Esophagus squamous epithelium (tissue), 5 donors: Measurements from ENCODE around the gene ENTREP3. TPM values are rescaled to one million over a fixed set of nuclear protein-coding genes. Genes with fewer than 3 reads are reported as not detected.
"Not testable (repeated sequence)": the region's sequence is repeated elsewhere in the genome, so short reads cannot be mapped to it uniquely, and the experiment has no call there.

Experiments
- DNase-seq: peaks from one replicate; lab custom pipeline; 2025; lab: John Stamatoyannopoulos, UW
- H3K27ac ChIP-seq, 4 donors: fragments of 200-600 bp; sonication (generic); one replicate each; pipeline ENCODE4 v1.5.1; 2016 to 2019; ENCODE audit warnings: mild to moderate bottlenecking in 1 of 4
- H3K27me3 ChIP-seq, 4 donors: fragments of 200-600 bp; sonication (generic); 1 replicate in 3 of 4; 2 replicates in 1 of 4; pipeline versions ENCODE4 v1.5.1 to v1.6.0; 2017 to 2021; ENCODE audit warnings: antibody characterized with exemption in 1 of 4
- H3K36me3 ChIP-seq, 3 donors: fragments of 200-600 bp; sonication (generic); one replicate each; pipeline ENCODE4 v1.5.1; 2016 to 2019
- H3K4me1 ChIP-seq, 3 donors: fragments of 200-600 bp; sonication (generic); one replicate each; pipeline ENCODE4 v1.5.1; 2017 to 2019
- H3K4me3 ChIP-seq, 4 donors: fragments of 200-600 bp; sonication (generic); 1 replicate in 3 of 4; 2 replicates in 1 of 4; pipeline ENCODE4 v1.5.1; 2016 to 2019; ENCODE audit warnings: mild to moderate bottlenecking in 2 of 4, moderate library complexity in 1 of 4
- H3K9me3 ChIP-seq, 3 donors: fragments of 200-600 bp; sonication (generic); one replicate each; pipeline ENCODE4 v1.5.1; 2016 to 2019
- CTCF ChIP-seq, 6 experiments: fragments of 450-650 bp in 4 of 6; fragments of 200-600 bp in 2 of 6; sonication (generic) in 2 of 6; IDR thresholded peaks; one replicate each; pipeline ENCODE4 v1.5.1; 2016 to 2019; ENCODE audit warnings: antibody characterized with exemption in 6 of 6, mild to moderate bottlenecking in 4 of 6, moderate library complexity in 4 of 6
- POLR2A ChIP-seq, 4 donors: fragments of 450-650 bp; IDR thresholded peaks; one replicate each; pipeline ENCODE4 v1.6.1; 2017; ENCODE audit warnings: antibody characterized with exemption in 4 of 4, mild to moderate bottlenecking in 4 of 4, moderate library complexity in 3 of 4
- WGBS, 2 donors: methylation state at CpG; one replicate each; pipeline ENCODE4 v1.1.5; 2018; 5-methylcytosine and 5-hydroxymethylcytosine counted together
- intact Hi-C: fragments of 100-400 bp; cut with DNase I; formaldehyde crosslinking; loops from one replicate; pipeline ENCODE4 v1.15.0; 2022
- total RNA-seq, 4 donors: library from RNA; depleted of rRNA; stranded (reverse); fragments of >200 nt; gene quantifications; one replicate each; pipeline ENCODE4 v1.1.0, GENCODE V29; 2016
- donor health status: DM: yes; HTN: yes; CAD: no.

Gene ENTREP3
- total RNA-seq, 4 donors from 2014 or later = 10.5 to 27.9 (median 16.1) TPM

GRCh38 chr1:155223047-155223446 lies 32.2 kb downstream of the ENTREP3 start:
- no peaks in the 10 kb centered on the region for H3K36me3 ChIP-seq
- 58 to 64% methylated on average over 4 to 7 of the region's 7 CpGs for WGBS, 2 donors
- no peak for DNase-seq
- H3K4me1 ChIP-seq = peaks cover 14 to 55% (median 15%) of the 10 kb centered on the region in 3 donors
- TF ChIP-seq CTCF (IDR thresholded peaks at IDR 0.05) (no peak), POLR2A (IDR thresholded peaks at IDR 0.05) (no peak)
- H3K27ac ChIP-seq = no peak overlapping the region
- H3K4me3 ChIP-seq = no peak overlapping the region
- intact Hi-C loops = no loop called here
- no peaks in the 10 kb centered on the region for H3K27me3 ChIP-seq
- no peaks in the 10 kb centered on the region for H3K9me3 ChIP-seq

- intact Hi-C loops, H3K27me3 ChIP-seq, H3K36me3 ChIP-seq, DNase-seq, H3K9me3 ChIP-seq, H3K4me3 ChIP-seq: not testable (repeated sequence)
- WGBS, 2 donors = 68 to 75% methylated on average over 10 of the region's 10 CpGs
- H3K27ac ChIP-seq = peak overlapping the region; percentile 20 to 47 (median 42)
- peaks cover 2 to 35% (median 6%) of the 10 kb centered on the region in 3 donors for H3K4me1 ChIP-seq
Measured at GRCh38 chr1:155220211-155220965, 34.9 kb downstream of the ENTREP3 start.

GRCh38 chr1:155219592-155220031 lies 35.7 kb downstream of the ENTREP3 start:
- Histone ChIP-seq H3K27me3 (no peaks in the 10 kb centered on the region), H3K27ac (peak overlapping the region; percentile 20 to 47 (median 31)), H3K36me3 (peaks cover 0 to 16% (median 0%) of the 10 kb centered on the region in 3 donors), H3K4me1 (peaks cover 0 to 28% (median 2%) of the 10 kb centered on the region in 3 donors), H3K9me3 (no peaks in the 10 kb centered on the region), H3K4me3 (peak overlapping the region in 1 of 4 donors; percentile 14)
- DNase-seq = no peak
- no peak for TF ChIP-seq CTCF (IDR thresholded peaks at IDR 0.05)
- no peak for TF ChIP-seq POLR2A (IDR thresholded peaks at IDR 0.05)
- intact Hi-C loops = no loop called here
- WGBS, 2 donors = 22 to 25% methylated on average over 1 of the region's 1 CpG

- no peak for DNase-seq
- H3K27ac ChIP-seq = peak overlapping the region; percentile 16 to 47 (median 31)
- peak overlapping the region in 2 of 4 donors; percentile 1 to 14 for H3K4me3 ChIP-seq
Measured at GRCh38 chr1:155218854-155219591, 36.3 kb downstream of the ENTREP3 start.

DNA sequence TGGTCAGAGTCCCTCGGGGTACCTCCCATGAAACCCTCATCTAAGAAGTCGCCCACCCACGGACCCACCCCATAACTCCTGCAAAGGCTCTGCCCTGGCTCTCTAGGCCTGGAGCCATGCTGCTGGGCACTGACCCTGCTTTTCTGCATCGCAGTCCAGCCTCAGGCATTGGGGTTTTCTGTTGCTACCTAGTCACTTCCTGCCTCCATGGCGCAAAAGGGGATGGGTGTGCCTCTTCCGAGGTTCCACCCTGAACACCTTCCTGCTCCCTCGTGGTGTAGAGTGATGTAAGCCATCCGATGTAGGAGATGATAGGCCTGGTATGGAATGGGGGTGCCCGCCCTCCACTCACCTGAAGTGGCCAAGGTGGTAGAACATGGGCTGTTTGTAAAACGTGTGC lies 40.6 kb downstream of the ENTREP3 start:
- DNase-seq = not testable (repeated sequence)
- WGBS, 2 donors = no CpG with 5 or more reads among the region's 10 CpGs

More at GRCh38 chr1:155218854-155219591, 36.3 kb downstream of the ENTREP3 start:
- H3K36me3 ChIP-seq = peaks cover 0 to 18% (median 0%) of the 10 kb centered on the region in 3 donors
- TF ChIP-seq POLR2A (IDR thresholded peaks at IDR 0.05) (no peak), CTCF (IDR thresholded peaks at IDR 0.05) (no peak)
- no peaks in the 10 kb centered on the region for H3K27me3 ChIP-seq
- peaks cover 0 to 22% (median 1%) of the 10 kb centered on the region in 3 donors for H3K4me1 ChIP-seq
- 47% methylated on average over 7 of the region's 7 CpGs for WGBS, 2 donors
- intact Hi-C loops = no loop called here
- no peaks in the 10 kb centered on the region for H3K9me3 ChIP-seq

GRCh38 chr1:155212051-155212440 lies 43.2 kb downstream of the ENTREP3 start:
- H3K27me3 ChIP-seq, H3K4me3 ChIP-seq, DNase-seq, intact Hi-C loops, H3K9me3 ChIP-seq: not testable (repeated sequence)
- Histone ChIP-seq H3K4me1 (peaks cover 12 to 38% (median 21%) of the 10 kb centered on the region in 3 donors), H3K27ac (peak overlapping the region in 2 of 4 donors; percentile 25 to 34), H3K36me3 (peaks cover 0 to 40% (median 0%) of the 10 kb centered on the region in 3 donors)
- WGBS, 2 donors = 60% methylated on average over 1 of the region's 7 CpGs; no CpG with 5 or more reads in 1 of the 2 donors

More for the DNA sequence above, 40.6 kb downstream of the ENTREP3 start:
- H3K4me3 ChIP-seq, H3K27ac ChIP-seq, H3K9me3 ChIP-seq, intact Hi-C loops, H3K27me3 ChIP-seq: not testable (repeated sequence)
- Histone ChIP-seq H3K4me1 (peaks cover 0 to 25% (median 3%) of the 10 kb centered on the region in 3 donors), H3K36me3 (peaks cover 0 to 40% (median 0%) of the 10 kb centered on the region in 3 donors)

GRCh38 chr1:155211381-155212050 lies 43.8 kb downstream of the ENTREP3 start:
- H3K36me3 ChIP-seq = peaks cover 0 to 40% (median 0%) of the 10 kb centered on the region in 3 donors
- H3K27ac ChIP-seq = peak overlapping the region in 3 of 4 donors; percentile 25 to 34 (median 30)
- H3K27me3 ChIP-seq, H3K9me3 ChIP-seq, intact Hi-C loops, DNase-seq, H3K4me3 ChIP-seq: not testable (repeated sequence)
- peaks cover 17 to 43% (median 26%) of the 10 kb centered on the region in 3 donors for H3K4me1 ChIP-seq
- 61 to 72% methylated on average over 2 to 5 of the region's 13 CpGs for WGBS, 2 donors
